Transverse colon (tissue), 4 donors: ENCODE results near the gene IP6K3. TPM values are rescaled to one million over a fixed set of nuclear protein-coding genes. Genes with fewer than 3 reads are reported as not detected.

Experiments
- DNase-seq: peaks from one replicate; pipeline ENCODE4 v3.0.0-alpha.2; 2019
- H3K27ac ChIP-seq, 4 donors: fragments of 200-600 bp; sonication (generic); 2 replicates each; pipeline ENCODE4 v1.5.1; 2016 to 2018; ENCODE audit warnings: inconsistent platforms in 4 of 4
- H3K27me3 ChIP-seq: fragments of 200-600 bp; sonication (generic); 2 replicates; pipeline ENCODE4 v1.5.1; 2017; ENCODE audit warnings: inconsistent platforms
- H3K36me3 ChIP-seq, 4 donors: fragments of 200-600 bp; sonication (generic); 2 replicates each; pipeline ENCODE4 v1.5.1; 2017 to 2019; ENCODE audit warnings: inconsistent platforms in 4 of 4
- H3K4me1 ChIP-seq, 4 donors: fragments of 200-600 bp; sonication (generic); 2 replicates each; pipeline ENCODE4 v1.5.1; 2017 to 2020; ENCODE audit warnings: inconsistent platforms in 4 of 4
- H3K4me3 ChIP-seq, 4 donors: fragments of 200-600 bp; sonication (generic); 1 replicate in 1 of 4; 2 replicates in 3 of 4; pipeline versions ENCODE4 v1.5.1 to v1.6.1; 2017 to 2019; ENCODE audit warnings: inconsistent platforms in 4 of 4
- H3K9me3 ChIP-seq, 2 donors: fragments of 200-600 bp; sonication (generic); 2 replicates each; pipeline ENCODE4 v1.5.1; 2017 to 2019; ENCODE audit warnings: inconsistent platforms in 2 of 2
- CTCF ChIP-seq, 5 experiments: fragments of 200-600 bp in 3 of 5; fragments of 450-650 bp in 2 of 5; sonication (generic) in 3 of 5; IDR thresholded peaks; 1 replicate in 2 of 5; 2 replicates in 3 of 5; pipeline ENCODE4 v1.5.1; 2016 to 2017; ENCODE audit warnings: antibody characterized with exemption in 5 of 5, inconsistent platforms in 3 of 5, mild to moderate bottlenecking in 2 of 5, moderate library complexity in 1 of 5
- EP300 ChIP-seq: sonication (generic); formaldehyde crosslinking; IDR thresholded peaks from one replicate; pipeline ENCODE4 v1.6.1; 2017; ENCODE audit warnings: antibody characterized with exemption, low read depth
- POLR2A ChIP-seq: fragments of 450-650 bp; IDR thresholded peaks from one replicate; pipeline ENCODE4 v1.6.1; 2016; ENCODE audit warnings: antibody characterized with exemption, mild to moderate bottlenecking, moderate library complexity
- POLR2AphosphoS5 ChIP-seq, 3 donors: sonication (generic); formaldehyde crosslinking; IDR thresholded peaks; one replicate each; pipeline ENCODE4 v1.6.1; 2016; ENCODE audit warnings: antibody characterized with exemption in 3 of 3
- WGBS, 2 donors: methylation state at CpG; one replicate each; pipeline ENCODE4 v1.1.5; 2018; ENCODE audit warnings: low coverage in 1 of 2; 5-methylcytosine and 5-hydroxymethylcytosine counted together
- in situ Hi-C, 4 donors: fragments of 200-750 bp; cut with MboI; loops; one replicate each; pipeline versions ENCODE4 v1.15.0 to v1.15.1; 2017; ENCODE audit warnings: low sequenced_read_pairs in 3 of 4, low pct_ligation_motif_present in 1 of 4, low pct_unique_long_range_greater_than_20kb in 1 of 4
- intact Hi-C: fragments of 100-400 bp; cut with DNase I; formaldehyde crosslinking; loops from one replicate; pipeline ENCODE4 v1.15.1; 2023; ENCODE audit warnings: low total_unique reads
- total RNA-seq, 4 donors: library from RNA; depleted of rRNA; stranded (reverse); fragments of >200 nt; gene quantifications; one replicate each; pipeline ENCODE4 v1.1.0, GENCODE V29; 2016

The IP6K3 gene
- total RNA-seq, 4 donors from 2014 or later: 1.00 to 2.9 (median 1.9) TPM; not detected in 1

GRCh38 chr6:33691456-33692077 is 55.1 kb downstream of the IP6K3 start:
- no peaks in the 10 kb centered on the region for H3K9me3 ChIP-seq
- no peak overlapping the region for H3K27ac ChIP-seq
- H3K36me3 ChIP-seq: peaks cover 0 to 18% (median 0%) of the 10 kb centered on the region in 4 donors

GRCh38 chr6:33690766-33691165 is 55.9 kb downstream of the IP6K3 start:
- peaks cover 0 to 20% (median 0%) of the 10 kb centered on the region in 4 donors for H3K4me1 ChIP-seq
- H3K36me3 ChIP-seq: peaks cover 0 to 23% (median 0%) of the 10 kb centered on the region in 4 donors
- in situ Hi-C loops (no loop called here), intact Hi-C loops (no loop called here)
- TF ChIP-seq CTCF (IDR thresholded peaks at IDR 0.05): no peak
- no peak for TF ChIP-seq POLR2A
- no peak for TF ChIP-seq POLR2AphosphoS5 (IDR thresholded peaks at IDR 0.05)
- TF ChIP-seq EP300: no peak
- H3K27me3 ChIP-seq: no peaks in the 10 kb centered on the region
- 86 to 89% methylated on average over 11 to 13 of the region's 13 CpGs for WGBS, 2 donors
- DNase-seq: no peak
- no peak overlapping the region for H3K4me3 ChIP-seq
- H3K9me3 ChIP-seq: no peaks in the 10 kb centered on the region
- H3K27ac ChIP-seq: no peak overlapping the region

More at GRCh38 chr6:33691456-33692077, 55.1 kb downstream of the IP6K3 start:
- no peak for DNase-seq
- TF ChIP-seq EP300 (no peak), POLR2A (no peak), CTCF (IDR thresholded peaks at IDR 0.05) (no peak), POLR2AphosphoS5 (IDR thresholded peaks at IDR 0.05) (no peak)
- WGBS, 2 donors: 82% methylated on average over 13 of the region's 15 CpGs; no CpG with 5 or more reads in 1 of the 2 donors
- intact Hi-C loops (no loop called here), in situ Hi-C loops (no loop called here)
- Histone ChIP-seq H3K27me3 (no peaks in the 10 kb centered on the region), H3K4me3 (no peak overlapping the region), H3K4me1 (peaks cover 0 to 22% (median 0%) of the 10 kb centered on the region in 4 donors)

- intact Hi-C loops (loop anchor here (10.0 kb wide), 1 partner anchor 95 kb away; no protein-coding TSS in a partner anchor), in situ Hi-C loops (no loop called here)
- no peak for DNase-seq
- no peaks in the 10 kb centered on the region for H3K27me3 ChIP-seq
- TF ChIP-seq POLR2AphosphoS5 (IDR thresholded peaks at IDR 0.05) (no peak), CTCF (IDR thresholded peaks at IDR 0.05) (no peak), EP300 (no peak)
- H3K36me3 ChIP-seq: peaks cover 0 to 26% (median 0%) of the 10 kb centered on the region in 4 donors
- no peak overlapping the region for H3K4me3 ChIP-seq
- WGBS, 2 donors: 87 to 100% methylated on average over 1 to 10 of the region's 10 CpGs
- no peak overlapping the region for H3K27ac ChIP-seq
- H3K9me3 ChIP-seq: no peaks in the 10 kb centered on the region
- H3K4me1 ChIP-seq: peaks cover 0 to 15% (median 0%) of the 10 kb centered on the region in 4 donors
Measured at GRCh38 chr6:33689879-33690278, 56.8 kb downstream of the IP6K3 start.

GRCh38 chr6:33689148-33689494 is 57.6 kb downstream of the IP6K3 start:
- DNase-seq: no peak
- WGBS, 2 donors: 0 to 82% methylated on average over 1 to 12 of the region's 12 CpGs
- Histone ChIP-seq H3K27me3 (no peaks in the 10 kb centered on the region), H3K36me3 (peaks cover 0 to 26% (median 0%) of the 10 kb centered on the region in 4 donors), H3K27ac (no peak overlapping the region), H3K4me1 (peaks cover 0 to 15% (median 0%) of the 10 kb centered on the region in 4 donors), H3K9me3 (no peaks in the 10 kb centered on the region), H3K4me3 (no peak overlapping the region)
- intact Hi-C loops (loop anchor here (10.0 kb wide), 1 partner anchor 94 kb away; no protein-coding TSS in a partner anchor), in situ Hi-C loops (no loop called here)
- no peak for TF ChIP-seq POLR2A
- TF ChIP-seq POLR2AphosphoS5 (IDR thresholded peaks at IDR 0.05): no peak
- no peak for TF ChIP-seq EP300
- no peak for TF ChIP-seq CTCF (IDR thresholded peaks at IDR 0.05)
